Activated naive CD4-positive, alpha-beta T cell (primary cell): ENCODE data around the gene FAM50A.

Experiments
- DNase-seq, 4 experiments: peaks; one replicate each; lab custom pipeline; 2025; lab: John Stamatoyannopoulos, UW

FAM50A gene

GRCh38 chrX:154463611-154464220 lies 19.8 kb downstream of the FAM50A start:
- DNase-seq: no peak

- DNase-seq: no peak
These were observed 20.9 kb downstream of the FAM50A start for GRCh38 chrX:154464806-154465365.

- no peak for DNase-seq
These were observed 21.7 kb downstream of the FAM50A start for GRCh38 chrX:154465601-154466000.

- DNase-seq: no peak
These were observed 22.1 kb downstream of the FAM50A start for GRCh38 chrX:154466036-154466435.

GRCh38 chrX:154466907-154467306 lies 23.0 kb downstream of the FAM50A start:
- no peak for DNase-seq

- DNase-seq: no peak
These were observed 23.6 kb downstream of the FAM50A start for GRCh38 chrX:154467556-154467955.

- DNase-seq: no peak
These were observed 24.3 kb downstream of the FAM50A start for GRCh38 chrX:154468217-154468616.

GRCh38 chrX:154469114-154469513 lies 25.2 kb downstream of the FAM50A start:
- DNase-seq: no peak

GRCh38 chrX:154469880-154470279 lies 25.9 kb downstream of the FAM50A start:
- no peak for DNase-seq

GRCh38 chrX:154470434-154470833 lies 26.5 kb downstream of the FAM50A start:
- DNase-seq: no peak

GRCh38 chrX:154470914-154471568 lies 27.1 kb downstream of the FAM50A start:
- no peak for DNase-seq

- DNase-seq: no peak
These were observed 28.1 kb downstream of the FAM50A start for GRCh38 chrX:154471839-154472684.

- DNase-seq: no peak
These were observed 29.0 kb downstream of the FAM50A start for GRCh38 chrX:154472685-154473632.

- DNase-seq: no peak
These were observed 29.7 kb downstream of the FAM50A start for GRCh38 chrX:154473683-154474082.

- no peak for DNase-seq
These were observed 32.9 kb downstream of the FAM50A start for GRCh38 chrX:154476821-154477220.

GRCh38 chrX:154477891-154478477 lies 34.0 kb downstream of the FAM50A start:
- no peak for DNase-seq

- peak; percentile 79 to 92 (median 86) for DNase-seq
These were observed 35.0 kb downstream of the FAM50A start, which contains the start of gene LAGE3 for GRCh38 chrX:154478728-154479622. Gene LAGE3, minus strand, starts transcription at chrX:154479281. Its CDS starts 366 bp downstream, at chrX:154478915.

- no peak for DNase-seq
These were observed 37.3 kb downstream of the FAM50A start for GRCh38 chrX:154481195-154481594.

- DNase-seq: no peak
These were observed 38.1 kb downstream of the FAM50A start for GRCh38 chrX:154481911-154482601.
